SK-N-SH (cell line): ENCODE data around the gene FBXW11. TPM values are rescaled to one million over a fixed set of nuclear protein-coding genes. Genes with fewer than 3 reads are reported as not detected.

Experiments
- CTCF ChIA-PET: fragments of 300-600, 350-600 bp; formaldehyde crosslinking; extraction: SDS; loops from one replicate; lab custom pipeline; 2021; lab: Yijun Ruan, JAX
- POLR2A ChIA-PET: fragments of 350-600 bp; sonication (Branson Sonifier 250); formaldehyde crosslinking; extraction: SDS; loops from one replicate; lab custom pipeline; 2020; ENCODE audit warnings: antibody characterized with exemption, inconsistent platforms; lab: Yijun Ruan, JAX
- DNase-seq: peaks from one replicate; pipeline ENCODE4 v3.0.0; 2012
- H2AFZ ChIP-seq: fragments of 200-600 bp; sonication (generic); 2 replicates; pipeline ENCODE4 v1.8.1; 2016; ENCODE audit warnings: antibody characterized with exemption, mild to moderate bottlenecking, low read depth
- H3F3A ChIP-seq: fragments of 200-600 bp; sonication (generic); replicated peaks from 2 replicates; pipeline ENCODE3; 2016; ENCODE audit warnings: antibody characterized with exemption, mild to moderate bottlenecking; ENCODE audit not compliant: insufficient read depth
- H3K27ac ChIP-seq, 2 experiments: fragments of 200-500 bp in 1 of 2; fragments of 200-600 bp in 1 of 2; sonication (Bioruptor generic) in 1 of 2; sonication (generic), shearing (Covaris generic) in 1 of 2; 2 replicates each; pipeline versions ENCODE4 v1.5.1 to v1.6.1; 2014 to 2016; ENCODE audit warnings: low read depth in 2 of 2, inconsistent platforms in 1 of 2, low read length in 1 of 2, mild to moderate bottlenecking in 1 of 2, mixed read lengths in 1 of 2
- H3K27me3 ChIP-seq: fragments of 200-600 bp; sonication (generic), shearing (Covaris generic); 2 replicates; pipeline ENCODE4 v1.6.1; 2016; ENCODE audit warnings: mixed run types; ENCODE audit not compliant: insufficient read depth
- H3K36me3 ChIP-seq, 2 experiments: fragments of 200-500 bp in 1 of 2; fragments of 200-600 bp in 1 of 2; sonication (Bioruptor generic) in 1 of 2; sonication (generic) in 1 of 2; replicated peaks in 1 of 2; 2 replicates each; pipeline versions ENCODE3 to v1.5.1; 2014 to 2016; ENCODE audit warnings: low read length in 1 of 2, mild to moderate bottlenecking in 1 of 2; ENCODE audit not compliant: insufficient read depth in 2 of 2, control insufficient read depth in 1 of 2
- H3K4me1 ChIP-seq, 2 experiments: fragments of 200-500 bp in 1 of 2; fragments of 200-600 bp in 1 of 2; sonication (Bioruptor generic) in 1 of 2; sonication (generic), shearing (Covaris generic) in 1 of 2; 2 replicates each; pipeline versions ENCODE4 v1.5.1 to v1.6.1; 2014 to 2016; ENCODE audit warnings: low read depth in 1 of 2, low read length in 1 of 2, mixed run types in 1 of 2; ENCODE audit not compliant: insufficient read depth in 2 of 2, control insufficient read depth in 1 of 2
- H3K4me2 ChIP-seq: fragments of 200-600 bp; sonication (generic), shearing (Covaris generic); 2 replicates; pipeline ENCODE4 v1.6.1; 2017; ENCODE audit warnings: mixed run types
- H3K4me3 ChIP-seq, 2 experiments: fragments of 200-500 bp in 1 of 2; fragments of 200-600 bp in 1 of 2; sonication (Bioruptor generic) in 1 of 2; sonication (generic), shearing (Covaris generic) in 1 of 2; 2 replicates each; pipeline versions ENCODE4 v1.5.1 to v1.8.1; 2014 to 2016; ENCODE audit warnings: low read depth in 2 of 2, inconsistent platforms in 1 of 2, low read length in 1 of 2, mild to moderate bottlenecking in 1 of 2, mixed read lengths in 1 of 2, moderate library complexity in 1 of 2
- H3K79me2 ChIP-seq: fragments of 200-600 bp; sonication (generic); 2 replicates; pipeline ENCODE4 v1.8.1; 2017; ENCODE audit warnings: mild to moderate bottlenecking; ENCODE audit not compliant: insufficient read depth
- H3K9ac ChIP-seq: fragments of 200-600 bp; sonication (generic); 2 replicates; pipeline ENCODE4 v1.6.1; 2017; ENCODE audit warnings: mixed run types
- H3K9me2 ChIP-seq: fragments of 200-600 bp; sonication (generic); 2 replicates; pipeline ENCODE4 v1.6.1; 2017; ENCODE audit warnings: mixed run types
- H3K9me3 ChIP-seq: fragments of 200-600 bp; sonication (generic); 2 replicates; pipeline ENCODE4 v1.6.1; 2017; ENCODE audit warnings: mixed run types, mild to moderate bottlenecking, moderate library complexity
- H4K20me1 ChIP-seq: fragments of 200-600 bp; sonication (generic); 2 replicates; pipeline ENCODE4 v1.6.1; 2017; ENCODE audit warnings: mild to moderate bottlenecking, mixed run types; ENCODE audit not compliant: insufficient read depth
- CHD2 ChIP-seq: fragments of 150-350 bp; IDR thresholded peaks from 2 replicates; pipeline ENCODE4 v1.6.1; 2018; ENCODE audit warnings: low read length; ENCODE audit not compliant: partially characterized antibody
- EZH2phosphoT487 ChIP-seq: fragments of 200-600 bp; sonication (generic); IDR thresholded peaks from 2 replicates; pipeline ENCODE4 v1.6.1; 2017; ENCODE audit warnings: low read depth, mixed run types, mild to moderate bottlenecking, antibody characterized with exemption, moderate library complexity, borderline replicate concordance
- FOXJ3 ChIP-seq: sonication (generic); formaldehyde crosslinking; IDR thresholded peaks from 2 replicates; pipeline ENCODE4 v1.5.1; 2020; ENCODE audit warnings: mild to moderate bottlenecking, missing genetic modification reagents
- FOXM1 ChIP-seq: IDR thresholded peaks from 2 replicates; pipeline ENCODE4 v1.4.0; 2012; ENCODE audit warnings: low read depth, mild to moderate bottlenecking
- MXI1 ChIP-seq: IDR thresholded peaks from 2 replicates; pipeline ENCODE4 v1.6.1; 2012; ENCODE audit warnings: mild to moderate bottlenecking, low read depth, low read length, improper control_type of control experiment
- NFIC ChIP-seq: IDR thresholded peaks from 2 replicates; pipeline ENCODE4 v1.4.0; 2012; ENCODE audit warnings: borderline replicate concordance
- POLR2AphosphoS5 ChIP-seq: IDR thresholded peaks from 2 replicates; pipeline ENCODE4 v1.6.1; 2012; ENCODE audit warnings: low read depth, low read length
- RAD21 ChIP-seq: IDR thresholded peaks from 2 replicates; pipeline ENCODE4 v1.6.1; 2012; ENCODE audit warnings: mild to moderate bottlenecking, low read length
- RCOR1 ChIP-seq: fragments of 150-350 bp; IDR thresholded peaks from 2 replicates; pipeline ENCODE4 v1.6.1; 2017; ENCODE audit warnings: antibody characterized with exemption, low read length
- RFX5 ChIP-seq: IDR thresholded peaks from 2 replicates; pipeline ENCODE4 v1.6.1; 2012; ENCODE audit warnings: mild to moderate bottlenecking, improper control_type of control experiment, low read length
- SIN3A ChIP-seq: IDR thresholded peaks from 2 replicates; pipeline ENCODE4 v1.6.1; 2012; ENCODE audit warnings: low read depth, mild to moderate bottlenecking, low read length, moderate library complexity, borderline replicate concordance
- SMC3 ChIP-seq: IDR thresholded peaks from 2 replicates; pipeline ENCODE4 v1.6.1; 2012; ENCODE audit warnings: low read depth, low read length, improper control_type of control experiment
- TEAD4 ChIP-seq: IDR thresholded peaks from 2 replicates; pipeline ENCODE4 v1.4.0; 2012; ENCODE audit warnings: mild to moderate bottlenecking, borderline replicate concordance; ENCODE audit not compliant: insufficient read depth
- WGBS: methylation state at CpG from one replicate; pipeline ENCODE4 v1.1.6; 2017; ENCODE audit warnings: low lambda C conversion rate; 5-methylcytosine and 5-hydroxymethylcytosine counted together
- polyA plus RNA-seq, 3 experiments: library from polyadenylated mRNA; depleted of rRNA; stranded (reverse); fragments of >200 nt; gene quantifications; 2 replicates each; pipeline ENCODE4 v1.2.3, GENCODE V29; 2012
- TF ChIP-seq, protein P1 (sequence below): IDR thresholded peaks from 2 replicates; pipeline ENCODE4 v1.4.0; 2012; ENCODE audit warnings: low read depth
- TF ChIP-seq, protein P2 (sequence below): IDR thresholded peaks from 2 replicates; pipeline ENCODE4 v1.4.0; 2012; ENCODE audit warnings: low read depth, borderline replicate concordance
- TF ChIP-seq, protein P3 (sequence below): fragments of 200-600 bp; sonication (generic); IDR thresholded peaks from 2 replicates; pipeline ENCODE4 v1.6.1; 2017; ENCODE audit warnings: antibody characterized with exemption, mild to moderate bottlenecking, moderate library complexity
- TF ChIP-seq, protein P4 (sequence below): IDR thresholded peaks from 2 replicates; pipeline ENCODE4 v1.6.1; 2012; ENCODE audit warnings: mild to moderate bottlenecking, low read depth, low read length, moderate library complexity

FBXW11 gene
- polyA plus RNA-seq, 1 of the 3 experiments (the other 2 are of a cell fraction): 37.5 TPM

DNA sequence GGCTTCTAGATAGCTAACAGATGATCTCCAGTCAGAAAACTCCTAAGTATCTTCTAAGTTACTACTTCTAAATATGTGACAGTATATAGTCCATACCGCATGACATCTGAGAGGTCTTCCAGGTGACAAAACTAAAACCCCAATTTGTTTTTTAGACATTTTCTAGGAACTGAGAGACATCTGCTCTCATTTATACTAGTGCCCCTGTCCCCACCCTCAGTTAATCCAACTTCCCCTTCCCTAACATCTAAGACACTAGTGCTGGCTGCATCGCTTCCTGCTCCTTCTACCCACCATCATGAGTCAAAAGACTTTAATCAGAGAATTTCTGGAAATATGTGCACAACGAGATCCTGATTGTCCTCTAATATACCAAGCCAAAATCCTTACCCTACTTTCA lies 37.9 kb downstream of the FBXW11 start:
- H3K36me3 ChIP-seq: no peaks in the 10 kb centered on the region
- no peak overlapping the region for H3K4me2 ChIP-seq
- peaks cover 81% of the 10 kb centered on the region for H4K20me1 ChIP-seq
- WGBS: 85% methylated on average over 3 of the region's 3 CpGs
- CTCF ChIA-PET: no interaction called here
- H3K4me3 ChIP-seq: no peak overlapping the region
- no peak overlapping the region for H3K27ac ChIP-seq
- no peaks in the 10 kb centered on the region for H3F3A ChIP-seq
- H3K27me3 ChIP-seq: no peaks in the 10 kb centered on the region
- POLR2A ChIA-PET: no interaction called here
- DNase-seq: no peak
- no peaks in the 10 kb centered on the region for H3K9me2 ChIP-seq
- no peaks in the 10 kb centered on the region for H3K9me3 ChIP-seq
- H2AFZ ChIP-seq: no peak overlapping the region
- H3K4me1 ChIP-seq: peaks cover 0 to under 1% of the 10 kb centered on the region in 2 experiments; a peak in 2 of 4 replicates
- no peak overlapping the region for H3K9ac ChIP-seq
- TF ChIP-seq EZH2phosphoT487 (no peak), CHD2 (no peak), FOXJ3 (no peak), TEAD4 (no peak), SMC3 (no peak), RAD21 (no peak), SIN3A (no peak), RCOR1 (no peak), POLR2AphosphoS5 (no peak), MXI1 (no peak), NFIC (no peak), RFX5 (no peak)
- TF ChIP-seq, protein P1, sequence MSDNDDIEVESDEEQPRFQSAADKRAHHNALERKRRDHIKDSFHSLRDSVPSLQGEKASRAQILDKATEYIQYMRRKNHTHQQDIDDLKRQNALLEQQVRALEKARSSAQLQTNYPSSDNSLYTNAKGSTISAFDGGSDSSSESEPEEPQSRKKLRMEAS: no peak
- TF ChIP-seq, protein P2, sequence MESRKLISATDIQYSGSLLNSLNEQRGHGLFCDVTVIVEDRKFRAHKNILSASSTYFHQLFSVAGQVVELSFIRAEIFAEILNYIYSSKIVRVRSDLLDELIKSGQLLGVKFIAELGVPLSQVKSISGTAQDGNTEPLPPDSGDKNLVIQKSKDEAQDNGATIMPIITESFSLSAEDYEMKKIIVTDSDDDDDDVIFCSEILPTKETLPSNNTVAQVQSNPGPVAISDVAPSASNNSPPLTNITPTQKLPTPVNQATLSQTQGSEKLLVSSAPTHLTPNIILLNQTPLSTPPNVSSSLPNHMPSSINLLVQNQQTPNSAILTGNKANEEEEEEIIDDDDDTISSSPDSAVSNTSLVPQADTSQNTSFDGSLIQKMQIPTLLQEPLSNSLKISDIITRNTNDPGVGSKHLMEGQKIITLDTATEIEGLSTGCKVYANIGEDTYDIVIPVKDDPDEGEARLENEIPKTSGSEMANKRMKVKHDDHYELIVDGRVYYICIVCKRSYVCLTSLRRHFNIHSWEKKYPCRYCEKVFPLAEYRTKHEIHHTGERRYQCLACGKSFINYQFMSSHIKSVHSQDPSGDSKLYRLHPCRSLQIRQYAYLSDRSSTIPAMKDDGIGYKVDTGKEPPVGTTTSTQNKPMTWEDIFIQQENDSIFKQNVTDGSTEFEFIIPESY: no peak
- TF ChIP-seq, protein P3, sequence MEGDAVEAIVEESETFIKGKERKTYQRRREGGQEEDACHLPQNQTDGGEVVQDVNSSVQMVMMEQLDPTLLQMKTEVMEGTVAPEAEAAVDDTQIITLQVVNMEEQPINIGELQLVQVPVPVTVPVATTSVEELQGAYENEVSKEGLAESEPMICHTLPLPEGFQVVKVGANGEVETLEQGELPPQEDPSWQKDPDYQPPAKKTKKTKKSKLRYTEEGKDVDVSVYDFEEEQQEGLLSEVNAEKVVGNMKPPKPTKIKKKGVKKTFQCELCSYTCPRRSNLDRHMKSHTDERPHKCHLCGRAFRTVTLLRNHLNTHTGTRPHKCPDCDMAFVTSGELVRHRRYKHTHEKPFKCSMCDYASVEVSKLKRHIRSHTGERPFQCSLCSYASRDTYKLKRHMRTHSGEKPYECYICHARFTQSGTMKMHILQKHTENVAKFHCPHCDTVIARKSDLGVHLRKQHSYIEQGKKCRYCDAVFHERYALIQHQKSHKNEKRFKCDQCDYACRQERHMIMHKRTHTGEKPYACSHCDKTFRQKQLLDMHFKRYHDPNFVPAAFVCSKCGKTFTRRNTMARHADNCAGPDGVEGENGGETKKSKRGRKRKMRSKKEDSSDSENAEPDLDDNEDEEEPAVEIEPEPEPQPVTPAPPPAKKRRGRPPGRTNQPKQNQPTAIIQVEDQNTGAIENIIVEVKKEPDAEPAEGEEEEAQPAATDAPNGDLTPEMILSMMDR: no peak
- TF ChIP-seq, all 33 proteins: peak for 0
- H3K79me2 ChIP-seq: peaks cover 97% of the 10 kb centered on the region

DNA sequence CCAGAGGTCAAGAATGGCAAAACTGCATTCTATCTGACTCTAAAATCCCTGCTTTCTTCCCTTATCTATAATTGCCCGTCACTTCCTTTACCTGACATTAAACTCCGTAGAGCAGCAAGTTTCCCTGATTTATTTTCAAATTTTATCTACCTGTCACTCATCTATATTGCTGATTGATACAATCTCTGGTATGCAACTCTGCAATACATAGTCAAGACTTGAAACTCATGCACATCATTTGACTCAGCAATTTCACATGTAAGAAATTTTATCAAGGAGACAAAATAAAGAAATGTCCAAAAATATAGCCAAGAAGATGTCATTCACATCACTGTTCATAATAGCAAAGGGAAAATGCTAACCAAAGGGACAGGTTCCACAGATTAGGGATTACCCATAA lies 39.5 kb downstream of the FBXW11 start:
- no peak for DNase-seq
- Histone ChIP-seq H3K36me3 (peaks cover 0 to 4% of the 10 kb centered on the region in 2 experiments), H2AFZ (no peak overlapping the region), H3F3A (no peaks in the 10 kb centered on the region), H3K27ac (no peak overlapping the region), H3K4me3 (no peak overlapping the region), H3K79me2 (peaks cover 98% of the 10 kb centered on the region), H3K4me2 (no peak overlapping the region), H3K9me2 (no peaks in the 10 kb centered on the region), H4K20me1 (peaks cover 84% of the 10 kb centered on the region), H3K9me3 (no peaks in the 10 kb centered on the region), H3K27me3 (no peaks in the 10 kb centered on the region), H3K4me1 (peaks cover 0 to 16% of the 10 kb centered on the region in 2 experiments; a peak in 3 of 4 replicates), H3K9ac (no peak overlapping the region)
- POLR2A ChIA-PET: no interaction called here
- CTCF ChIA-PET: no interaction called here
- 90% methylated on average over 2 of the region's 2 CpGs for WGBS
- no peak for TF ChIP-seq NFIC
- TF ChIP-seq RFX5: no peak
- no peak for TF ChIP-seq POLR2AphosphoS5
- TF ChIP-seq, protein P4, sequence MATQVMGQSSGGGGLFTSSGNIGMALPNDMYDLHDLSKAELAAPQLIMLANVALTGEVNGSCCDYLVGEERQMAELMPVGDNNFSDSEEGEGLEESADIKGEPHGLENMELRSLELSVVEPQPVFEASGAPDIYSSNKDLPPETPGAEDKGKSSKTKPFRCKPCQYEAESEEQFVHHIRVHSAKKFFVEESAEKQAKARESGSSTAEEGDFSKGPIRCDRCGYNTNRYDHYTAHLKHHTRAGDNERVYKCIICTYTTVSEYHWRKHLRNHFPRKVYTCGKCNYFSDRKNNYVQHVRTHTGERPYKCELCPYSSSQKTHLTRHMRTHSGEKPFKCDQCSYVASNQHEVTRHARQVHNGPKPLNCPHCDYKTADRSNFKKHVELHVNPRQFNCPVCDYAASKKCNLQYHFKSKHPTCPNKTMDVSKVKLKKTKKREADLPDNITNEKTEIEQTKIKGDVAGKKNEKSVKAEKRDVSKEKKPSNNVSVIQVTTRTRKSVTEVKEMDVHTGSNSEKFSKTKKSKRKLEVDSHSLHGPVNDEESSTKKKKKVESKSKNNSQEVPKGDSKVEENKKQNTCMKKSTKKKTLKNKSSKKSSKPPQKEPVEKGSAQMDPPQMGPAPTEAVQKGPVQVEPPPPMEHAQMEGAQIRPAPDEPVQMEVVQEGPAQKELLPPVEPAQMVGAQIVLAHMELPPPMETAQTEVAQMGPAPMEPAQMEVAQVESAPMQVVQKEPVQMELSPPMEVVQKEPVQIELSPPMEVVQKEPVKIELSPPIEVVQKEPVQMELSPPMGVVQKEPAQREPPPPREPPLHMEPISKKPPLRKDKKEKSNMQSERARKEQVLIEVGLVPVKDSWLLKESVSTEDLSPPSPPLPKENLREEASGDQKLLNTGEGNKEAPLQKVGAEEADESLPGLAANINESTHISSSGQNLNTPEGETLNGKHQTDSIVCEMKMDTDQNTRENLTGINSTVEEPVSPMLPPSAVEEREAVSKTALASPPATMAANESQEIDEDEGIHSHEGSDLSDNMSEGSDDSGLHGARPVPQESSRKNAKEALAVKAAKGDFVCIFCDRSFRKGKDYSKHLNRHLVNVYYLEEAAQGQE: no peak
- TF ChIP-seq, protein P1: no peak
- TF ChIP-seq EZH2phosphoT487: no peak
- TF ChIP-seq MXI1: no peak
- TF ChIP-seq, protein P2: no peak
- TF ChIP-seq FOXM1: no peak
